Measurements from ENCODE around the gene UVRAG.

DNA sequence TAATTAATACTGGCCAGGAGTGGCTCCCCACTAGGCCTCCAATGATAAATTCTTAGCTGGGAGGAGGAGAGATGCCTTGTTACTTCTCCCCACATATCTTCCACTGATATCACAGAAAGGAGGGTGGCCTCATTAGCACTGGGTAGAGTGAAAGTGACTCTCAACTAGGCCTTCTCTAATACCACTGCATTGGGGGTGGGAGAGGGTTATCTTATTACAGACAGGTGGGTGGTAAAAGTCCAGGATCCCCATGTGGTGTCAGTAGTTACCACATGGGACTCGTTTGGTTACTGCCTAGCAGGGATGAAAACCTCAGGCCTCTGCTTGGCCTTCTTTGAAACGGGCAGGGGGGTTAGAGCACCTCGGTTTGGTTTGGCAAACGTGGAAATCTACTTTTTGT is 167.3 kb downstream of the UVRAG start:
- TF ChIP-seq POLR2A (IDR thresholded peaks at IDR 0.05; ENCODE audit: low read length) (no peak), GATA1 (IDR thresholded peaks at IDR 0.05; ENCODE audit: low read depth, low read length) (no peak)
